HG02642 (cell line): Measurements from ENCODE around the gene HOXB7.

Source experiments
- ATAC-seq: cut with Tn5 transposase; IDR thresholded peaks from one replicate; pipeline ENCODE4 v1.9.1; 2021; ENCODE audit warnings: mild to moderate bottlenecking; ENCODE audit not compliant: unreplicated experiment, poor library complexity

The HOXB7 gene

DNA sequence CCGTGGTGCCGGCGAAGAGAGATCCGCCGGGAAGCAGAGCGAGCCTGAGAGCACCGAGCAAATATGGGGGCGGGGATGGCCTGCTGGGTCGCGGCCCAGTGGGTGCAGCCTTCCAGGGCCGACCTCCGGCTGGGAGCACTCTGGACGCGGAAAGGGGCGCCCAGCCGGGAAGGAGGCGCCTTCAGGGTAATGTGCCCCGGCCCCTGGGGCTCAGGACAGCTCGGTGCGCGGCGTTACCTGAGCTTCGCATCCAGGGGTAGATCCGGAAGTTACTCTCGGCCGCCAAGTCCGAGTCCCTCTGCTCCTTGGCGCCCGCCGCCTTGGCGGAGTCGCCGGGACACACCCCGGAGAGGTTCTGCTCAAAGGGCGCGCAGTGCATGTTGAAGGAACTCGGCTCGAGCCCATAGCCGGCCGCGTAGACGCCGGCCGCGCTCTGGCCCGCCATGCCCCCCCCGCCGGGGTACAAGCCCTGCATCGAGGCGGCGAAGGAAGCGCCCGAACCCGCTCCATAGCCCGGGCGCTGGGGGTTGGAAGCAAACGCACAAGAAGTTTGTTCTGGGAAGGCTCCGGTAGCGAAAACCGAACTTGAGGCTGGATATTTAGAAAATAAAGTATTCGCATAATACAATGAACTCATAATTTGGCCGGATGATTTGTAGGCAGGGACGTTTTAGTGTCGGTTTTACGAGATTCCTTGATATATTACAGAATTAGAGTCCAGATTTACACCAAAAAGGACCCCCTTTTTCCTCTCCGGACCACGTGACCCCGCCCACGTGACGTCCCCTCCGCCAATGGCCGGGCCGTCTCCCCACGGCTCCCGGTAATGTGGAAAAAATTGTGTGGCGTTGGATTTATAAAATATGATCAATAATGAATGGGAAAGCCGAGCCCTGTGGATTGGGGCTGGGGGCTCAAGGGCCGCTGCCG, at the start of gene HOXB7:
TSS of gene HOXB7 (minus strand) at position 736 of the 930 bp plus-strand sequence. CDS start at position 637, 99 bp downstream.
- no peak for ATAC-seq

DNA sequence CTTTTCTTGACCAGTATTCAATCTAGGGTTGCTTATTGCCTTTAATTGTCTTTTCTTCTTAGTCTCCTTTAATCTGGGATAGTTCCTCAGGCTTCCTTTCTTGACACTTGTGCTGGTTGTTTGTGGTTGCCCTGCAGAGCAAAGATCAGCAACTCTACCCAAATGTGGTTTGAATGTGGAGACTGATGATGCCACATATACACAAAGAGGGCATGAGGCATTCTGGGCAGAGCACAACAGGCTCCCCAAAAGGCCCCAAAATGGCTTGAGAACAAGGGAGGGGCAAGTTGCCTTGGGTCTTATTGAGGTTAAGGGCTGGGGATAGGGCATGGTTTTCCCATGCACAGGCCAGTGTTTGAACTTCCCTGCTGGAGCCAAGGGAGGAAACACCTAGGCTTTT, 45.1 kb upstream of the HOXB7 start:
- no peak for ATAC-seq

DNA sequence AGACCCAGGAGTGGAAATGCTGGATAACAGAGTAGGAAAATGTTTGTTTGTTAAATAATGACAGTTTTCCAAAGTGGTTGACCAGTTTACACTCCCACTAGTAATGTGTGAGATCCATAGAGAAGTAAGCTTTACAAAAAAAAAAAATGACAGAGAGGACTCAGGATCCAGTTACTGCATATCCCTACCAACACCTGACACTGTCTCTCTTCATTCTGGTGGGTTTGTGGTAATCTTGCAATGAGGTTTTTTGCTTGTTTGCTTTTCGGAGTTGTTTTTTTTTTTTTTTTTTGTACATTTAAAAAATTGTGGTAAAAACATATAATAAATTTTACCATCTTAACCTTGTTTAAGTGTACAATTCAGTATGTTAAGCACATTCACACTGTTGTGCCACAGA, 38.9 kb upstream of the HOXB7 start:
- ATAC-seq = no peak

DNA sequence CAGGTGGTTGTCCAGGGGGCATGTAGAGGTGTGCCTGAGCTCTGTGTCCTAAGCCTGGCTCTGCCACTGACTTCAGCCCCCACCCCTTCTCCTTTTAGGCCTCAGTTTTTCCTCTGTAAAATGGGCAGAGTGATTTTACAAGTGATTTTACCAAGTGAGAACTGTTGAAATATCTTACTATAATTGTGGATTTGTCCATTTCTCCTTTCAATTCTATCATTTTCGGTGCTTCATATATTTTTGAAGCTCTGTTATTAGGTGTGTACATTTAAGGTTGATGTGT, 37.1 kb upstream of the HOXB7 start:
- no peak for ATAC-seq

DNA sequence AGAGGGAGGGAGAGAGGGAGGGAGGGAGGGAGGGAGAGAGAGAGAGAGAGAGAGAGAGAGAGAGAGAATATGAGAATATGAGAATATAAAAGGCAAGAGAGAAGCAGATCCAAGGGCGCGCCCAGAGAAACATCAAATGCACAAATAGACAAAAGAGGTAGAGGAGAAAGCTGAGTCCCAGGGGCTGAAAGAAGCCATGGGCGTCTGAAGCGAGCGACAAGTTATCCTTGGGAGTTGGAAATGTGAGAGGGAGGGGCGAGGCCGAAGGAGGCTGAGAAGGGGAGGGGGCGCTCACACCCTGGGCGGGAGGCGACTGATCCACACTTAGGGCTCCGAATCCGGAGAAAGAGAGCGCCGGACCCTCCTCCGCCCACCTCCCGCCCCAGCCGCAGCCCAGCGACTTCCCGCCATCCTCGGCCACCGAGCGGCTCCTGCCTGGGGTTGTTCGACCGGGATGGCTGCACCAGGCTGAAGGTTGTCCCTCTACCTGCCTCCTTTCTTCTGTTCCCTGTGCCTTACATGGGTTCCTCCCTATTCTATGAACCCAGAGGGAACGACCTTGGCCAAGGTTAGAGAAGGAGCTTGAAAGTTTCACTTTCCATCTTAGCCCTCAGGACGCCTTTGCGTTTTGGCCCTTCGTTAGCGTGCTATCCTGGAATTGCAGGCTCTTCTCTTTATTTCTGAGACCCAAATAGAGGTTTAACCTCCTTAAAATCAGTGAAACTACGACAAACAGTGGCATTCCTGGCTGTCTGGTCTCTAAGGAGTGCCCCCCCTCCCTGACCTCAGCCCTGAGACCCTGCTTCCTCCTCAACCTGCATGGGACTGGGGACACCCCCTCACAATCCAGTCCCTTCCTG, 36.5 kb upstream of the HOXB7 start:
- ATAC-seq = no peak

DNA sequence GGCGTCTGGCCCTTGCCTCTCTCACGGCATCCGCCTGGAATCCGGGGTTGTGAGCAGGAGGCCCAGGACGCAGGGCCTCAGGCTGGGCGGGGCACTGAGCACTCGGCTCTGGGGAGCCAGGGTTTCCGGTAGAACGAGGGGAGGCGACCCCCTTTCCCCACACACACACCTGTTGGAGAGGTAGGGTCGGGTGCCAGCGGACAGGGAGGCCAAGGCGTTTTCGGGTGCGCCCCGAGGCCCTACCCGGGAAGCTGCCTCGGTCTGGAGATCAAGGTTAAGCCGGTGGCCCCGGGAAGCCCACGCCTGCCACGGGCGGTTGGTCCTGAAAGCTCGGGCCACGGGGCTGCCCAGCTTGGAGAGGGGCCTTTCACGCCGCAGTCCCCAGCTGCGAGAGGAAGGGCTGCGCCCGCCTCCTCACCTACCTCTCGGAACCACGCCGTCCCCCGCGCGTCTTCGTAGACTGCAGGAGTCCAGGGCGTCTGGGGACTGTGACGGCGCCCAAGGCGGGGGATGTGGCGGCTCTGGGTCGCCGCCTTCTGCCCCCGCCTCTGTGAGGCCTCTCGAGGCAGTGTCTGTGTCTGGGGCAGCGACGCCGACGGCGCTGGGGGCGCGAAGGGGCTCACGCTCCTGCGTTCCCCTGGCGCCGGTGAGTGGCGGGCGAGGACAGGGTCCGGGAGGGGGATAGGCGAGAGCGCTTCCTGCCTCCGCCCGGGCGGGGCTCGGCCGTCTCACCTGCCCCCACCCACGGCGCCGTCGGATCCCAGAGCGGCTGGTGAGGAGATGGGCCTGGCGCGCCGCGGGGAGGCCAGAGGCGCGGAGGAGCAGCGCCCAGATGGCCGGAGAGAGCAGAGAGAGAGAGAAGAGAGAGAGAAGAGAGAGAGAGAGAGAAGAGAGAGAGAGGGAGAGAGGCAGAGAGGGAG, 35.6 kb upstream of the HOXB7 start:
- ATAC-seq = no peak

DNA sequence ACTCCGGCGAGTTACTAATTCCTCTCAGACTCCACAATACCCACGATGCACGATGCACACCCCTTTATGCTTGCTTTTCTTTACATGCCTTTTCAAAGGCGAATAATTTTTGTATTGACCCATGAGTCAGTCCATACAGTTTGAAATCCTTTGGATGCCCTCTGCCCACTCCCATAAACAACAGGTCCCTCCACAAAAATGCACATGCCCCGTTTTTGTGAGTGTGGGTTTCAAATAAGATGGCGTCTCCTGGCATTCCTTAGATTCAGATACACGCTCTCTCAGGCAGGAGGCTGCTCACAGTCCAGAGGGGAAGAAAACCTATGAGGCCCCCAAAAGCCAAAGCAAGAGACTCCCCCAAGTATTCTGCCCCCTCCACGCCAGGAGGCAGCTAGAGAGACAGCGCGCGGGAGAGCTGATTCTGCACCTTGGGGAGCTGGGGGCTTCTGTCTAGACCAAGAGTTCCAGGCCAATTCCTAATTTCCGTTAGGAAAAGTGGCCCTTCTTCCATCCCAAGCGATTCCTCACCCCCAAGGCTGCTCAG, 34.9 kb upstream of the HOXB7 start:
- no peak for ATAC-seq

DNA sequence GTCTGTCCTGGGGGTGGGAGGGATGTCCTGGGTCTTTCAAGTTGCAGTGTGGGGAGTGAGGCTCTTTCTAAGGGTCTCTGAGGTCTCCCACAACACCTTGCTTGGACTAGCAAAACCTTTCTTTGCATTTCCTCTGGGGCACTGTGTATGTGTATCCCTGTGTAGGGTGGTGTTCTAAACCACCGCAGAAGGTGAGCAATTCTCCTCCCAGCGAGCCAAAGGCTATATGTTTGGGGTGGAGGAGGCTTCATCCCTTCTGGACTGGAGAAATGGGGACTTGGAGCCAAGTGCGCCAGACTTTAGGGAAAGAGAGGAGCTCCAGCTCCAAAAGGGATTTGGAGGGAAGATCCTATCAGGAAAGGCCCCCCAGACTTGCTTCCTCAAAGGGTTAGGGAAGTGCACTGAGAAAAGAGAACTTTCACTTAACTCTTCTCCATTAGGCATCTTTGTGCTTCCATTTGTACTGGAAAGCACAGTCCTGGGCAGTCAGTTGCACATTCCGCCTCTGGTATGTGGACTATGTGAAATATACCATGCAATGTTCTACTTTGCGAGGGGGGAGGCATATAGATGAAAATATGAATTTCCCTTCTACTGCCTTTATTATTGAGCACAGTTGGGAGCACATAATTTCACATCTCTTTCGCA, 34.2 kb upstream of the HOXB7 start:
- no peak for ATAC-seq

DNA sequence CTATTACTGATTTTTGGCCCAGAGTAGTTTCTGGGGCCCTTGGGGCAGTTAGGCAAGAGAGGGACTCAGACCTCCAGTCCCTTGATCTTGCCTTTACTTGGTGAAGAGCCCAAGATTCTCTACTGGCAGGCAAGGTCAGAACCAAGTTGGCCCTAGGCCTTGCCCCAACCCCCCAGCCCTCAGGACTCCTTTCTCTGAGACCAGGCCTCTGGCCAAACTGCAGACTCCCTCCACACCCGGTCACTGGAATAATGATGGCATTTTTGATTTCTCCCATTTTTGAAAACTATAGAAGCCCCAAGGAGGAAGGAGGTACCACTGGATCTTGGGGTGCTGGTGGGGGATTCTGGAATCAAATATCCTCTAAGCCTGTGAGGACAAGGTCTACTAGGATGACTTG, 33.3 kb upstream of the HOXB7 start:
- no peak for ATAC-seq

DNA sequence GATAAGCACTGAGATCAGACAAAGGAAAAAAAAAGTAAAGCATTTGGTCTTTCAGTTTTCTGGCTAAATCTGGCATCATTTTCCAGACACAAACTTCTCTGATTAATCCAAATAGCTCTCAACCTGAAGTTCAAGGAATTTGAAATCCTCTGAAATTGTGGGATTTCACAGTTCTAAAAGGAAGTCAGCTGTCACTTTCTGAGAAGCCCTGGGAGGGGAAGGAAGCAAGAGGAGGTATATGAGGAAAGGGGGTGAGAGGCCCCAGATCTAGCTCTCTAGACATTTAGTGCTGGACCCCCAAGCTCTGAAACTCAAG, 32.8 kb upstream of the HOXB7 start:
- no peak for ATAC-seq

DNA sequence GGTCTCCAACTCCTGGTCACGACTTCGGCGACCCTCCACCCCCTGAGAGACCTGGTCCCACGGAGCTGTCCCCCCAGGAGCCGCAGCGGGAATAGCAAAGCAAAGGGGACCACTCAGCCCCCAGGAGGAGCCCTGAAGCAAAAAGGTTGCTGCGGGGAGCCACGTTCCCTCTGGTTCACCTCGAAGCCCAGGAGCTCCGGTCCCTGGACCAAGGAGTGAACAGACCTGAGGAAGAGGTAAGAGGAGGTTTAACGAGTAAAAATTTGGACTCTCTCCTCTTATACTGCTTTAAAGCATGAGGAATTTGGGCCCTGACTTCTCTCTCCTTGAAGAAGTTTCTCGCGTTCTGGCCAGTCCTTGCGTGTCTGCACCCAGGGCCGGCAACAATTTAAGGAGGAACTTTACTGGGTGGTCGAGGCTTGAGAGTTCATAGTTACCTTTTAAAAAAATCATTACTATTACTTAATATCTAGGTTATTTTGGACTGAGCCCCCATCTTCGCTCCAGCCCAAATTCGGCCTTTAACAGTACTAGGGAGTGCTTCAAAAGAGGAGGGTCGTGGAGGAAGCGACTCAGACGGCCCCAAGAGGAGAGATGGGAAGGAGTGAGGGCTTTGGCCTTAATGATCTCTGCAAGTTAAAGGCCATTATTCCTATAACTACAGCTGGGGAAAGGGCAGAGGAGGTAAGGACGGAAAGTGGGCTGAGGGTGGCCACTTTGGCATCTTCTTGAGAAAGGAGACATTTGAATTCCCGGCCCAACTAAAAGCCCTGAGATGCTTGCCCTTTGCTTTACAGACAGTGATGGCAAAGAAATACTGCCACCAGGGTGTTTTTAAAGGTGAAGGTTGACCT, 32.3 kb upstream of the HOXB7 start:
- no peak for ATAC-seq

DNA sequence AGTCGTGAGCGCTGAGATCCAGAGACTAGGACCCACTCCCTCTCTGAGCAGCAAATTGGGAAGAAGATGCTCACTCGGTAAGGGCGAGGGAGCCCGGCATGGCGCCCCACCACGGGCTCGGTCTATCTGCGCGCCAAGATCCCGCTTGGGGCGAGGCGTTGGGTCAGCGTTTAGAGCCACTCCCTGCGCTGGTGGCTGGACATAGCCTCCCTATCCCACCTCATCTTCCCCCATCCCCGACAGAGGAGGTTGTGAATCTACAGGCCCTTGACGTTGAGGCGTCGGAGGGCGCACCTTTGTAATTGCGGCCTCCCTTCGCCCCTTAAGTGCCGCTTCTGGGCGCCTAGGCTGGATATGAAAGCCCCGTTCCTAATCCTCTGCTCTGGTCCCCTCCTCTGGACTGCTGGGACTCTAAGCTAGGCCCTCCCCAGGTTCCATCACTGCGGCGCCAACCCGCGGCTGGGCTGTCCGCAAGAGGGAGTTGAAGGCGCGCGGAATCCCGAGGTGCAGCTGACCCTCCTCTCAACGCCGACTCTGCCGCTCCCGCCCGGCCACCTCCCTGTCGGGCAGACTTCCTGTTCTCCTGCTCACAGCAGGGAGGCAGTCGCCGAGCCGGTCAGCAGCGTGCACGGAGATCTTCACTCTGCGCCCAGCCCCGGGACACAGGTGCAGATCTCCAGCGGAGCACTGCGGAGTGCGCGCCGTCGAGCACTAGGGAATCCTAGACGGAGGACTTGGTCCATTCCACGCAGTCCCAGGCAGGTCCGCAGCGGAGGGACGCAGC, 31.4 kb upstream of the HOXB7 start:
- no peak for ATAC-seq

DNA sequence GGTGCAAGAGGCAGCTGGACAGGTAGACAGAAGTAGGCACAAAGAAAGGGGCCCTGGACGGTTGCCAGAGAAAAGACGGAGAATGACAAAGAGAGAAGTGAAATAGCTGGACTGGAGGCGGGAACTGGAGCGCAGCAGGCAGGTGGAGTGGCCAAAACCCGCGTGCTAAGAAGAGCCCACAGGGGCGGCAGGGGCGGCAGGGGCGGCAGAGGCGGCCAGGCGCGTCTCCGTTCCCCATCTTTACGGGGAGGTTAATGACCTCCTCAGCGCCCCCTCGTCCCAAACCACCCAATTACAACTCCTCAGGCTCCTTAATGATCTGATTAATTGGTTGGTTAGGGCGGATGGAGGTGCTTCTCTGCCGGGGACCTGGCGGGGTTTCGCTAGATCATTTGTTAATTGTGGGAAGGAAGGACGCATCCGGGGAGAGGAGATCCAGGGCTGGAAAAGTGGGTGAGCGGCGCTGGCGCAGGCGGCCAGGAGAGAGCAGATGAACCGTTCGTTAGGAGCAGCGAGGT, 30.8 kb upstream of the HOXB7 start:
- ATAC-seq = no peak

DNA sequence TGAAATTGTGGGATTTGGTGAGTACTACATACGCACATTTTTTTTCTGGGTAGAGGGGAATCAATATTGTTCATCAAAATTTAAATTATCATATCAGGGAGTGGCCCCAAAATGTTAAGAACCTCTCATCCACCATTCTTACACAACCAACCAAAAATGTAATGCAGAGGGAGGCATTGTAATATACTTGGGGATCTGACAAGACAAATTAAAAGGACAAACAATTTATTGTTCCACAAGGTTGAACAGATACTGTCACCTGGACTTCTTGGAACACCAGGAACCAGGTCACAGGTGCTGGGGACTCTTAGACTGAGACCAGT, 30.0 kb upstream of the HOXB7 start:
- no peak for ATAC-seq

DNA sequence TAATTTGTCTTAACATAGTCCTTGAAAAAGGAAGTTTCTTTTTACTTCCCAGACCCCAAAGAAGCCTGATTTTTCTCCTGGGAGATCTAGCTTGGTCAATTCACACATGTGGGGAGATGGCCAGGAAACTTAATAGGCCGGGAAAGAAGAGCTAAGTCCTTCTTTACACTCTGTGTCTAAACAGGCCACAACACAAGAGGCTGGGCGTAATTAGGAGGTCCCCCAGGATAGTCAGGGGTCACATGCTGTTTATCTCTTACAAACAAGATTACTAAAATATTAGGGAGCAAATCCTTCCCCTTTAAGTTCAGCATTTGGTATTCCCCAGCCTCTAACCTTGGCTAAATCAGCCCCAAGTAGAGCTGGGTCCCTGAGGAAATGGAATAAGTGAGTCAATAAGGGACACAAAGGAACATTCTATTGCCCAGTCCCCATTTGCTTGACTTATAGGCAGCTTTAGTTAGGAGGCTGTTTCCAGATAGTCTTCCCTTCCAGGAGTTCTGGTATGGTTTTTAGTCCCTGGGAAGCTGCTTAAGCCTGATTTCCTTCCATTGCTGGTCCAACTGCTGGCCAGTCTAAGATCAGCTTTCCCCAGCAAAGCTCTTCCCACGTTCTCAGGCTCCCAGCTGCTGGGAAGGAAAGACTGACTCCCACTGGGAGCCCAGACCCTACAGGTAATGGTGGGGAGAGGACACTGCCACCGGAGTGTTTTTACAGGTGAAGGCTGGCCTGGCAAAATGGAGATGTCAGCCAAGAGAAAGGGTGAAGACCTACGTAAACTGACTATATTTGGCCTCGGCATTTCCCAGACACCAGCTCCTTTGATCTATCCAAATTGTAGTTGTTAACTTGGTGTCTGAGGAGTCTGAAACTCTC, 29.4 kb upstream of the HOXB7 start:
- ATAC-seq = no peak

DNA sequence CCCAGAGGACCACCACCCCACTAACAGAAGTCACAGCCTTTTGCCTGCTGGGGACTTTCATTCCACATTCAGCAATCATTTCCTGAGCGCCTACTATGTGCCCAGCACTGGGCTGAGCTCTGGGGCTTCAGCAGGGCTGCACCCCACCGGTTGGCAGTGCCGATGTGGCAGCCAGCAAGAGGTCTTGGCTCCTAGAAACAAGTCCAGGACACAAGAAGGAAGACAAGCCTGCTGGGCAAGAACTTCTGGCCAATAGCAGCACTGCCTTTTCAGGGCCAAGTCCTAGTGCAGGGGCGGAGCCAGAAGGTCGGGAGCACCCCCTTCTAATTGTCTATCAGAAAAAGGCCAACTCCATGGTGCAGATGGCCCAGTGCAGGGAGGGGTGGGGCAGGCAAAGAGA, 28.3 kb upstream of the HOXB7 start:
- no peak for ATAC-seq
